Measurements from ENCODE around the gene TMEM11.

The TMEM11 gene

DNA sequence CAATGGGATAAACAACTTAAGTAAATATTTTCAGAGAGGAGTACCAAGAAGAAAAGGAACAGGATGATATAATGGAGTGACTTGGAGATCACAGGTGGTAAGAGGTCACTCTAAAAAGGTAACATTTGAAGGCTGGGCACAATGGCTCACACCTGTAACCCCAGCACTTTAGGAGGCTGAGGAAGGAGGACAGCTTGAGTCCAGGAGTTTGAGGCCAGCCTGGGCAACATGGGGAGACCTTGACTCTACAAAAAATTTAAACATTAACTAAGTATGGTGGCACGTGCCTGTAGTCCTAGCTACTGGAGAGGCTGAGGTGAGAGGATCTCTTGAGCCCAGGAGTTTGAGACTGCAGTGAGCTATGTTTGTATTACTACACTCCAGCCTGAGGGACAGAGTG, 3.4 kb upstream of the TMEM11 start:
- Histone ChIP-seq H3K27me3 (replicated peaks in 2 of 5; ENCODE audit: control insufficient read depth in 4 of 5, insufficient read depth in 5 of 5, low read length in 4 of 5) (no peaks in the 10 kb centered on the region), H3K36me3 (ENCODE audit: control insufficient read depth in 4 of 4, insufficient read depth in 4 of 4, low read length in 3 of 4) (peaks cover 0 to 25% (median 9%) of the 10 kb centered on the region in 4 experiments), H3K27ac (ENCODE audit: insufficient read depth in 1 of 2, low read depth in 1 of 2, low read length in 2 of 2, poor library complexity in 1 of 2, severe bottlenecking in 2 of 2) (no peak overlapping the region), H3K4me1 (ENCODE audit: control extremely low read depth in 1 of 4, control insufficient read depth in 4 of 4, insufficient read depth in 4 of 4, low read length in 3 of 4) (peaks cover 10 to 27% (median 21%) of the 10 kb centered on the region in 4 experiments), H3K9me3 (ENCODE audit: control extremely low read depth in 1 of 5, control insufficient read depth in 4 of 5, insufficient read depth in 2 of 5, low read depth in 1 of 5, low read length in 4 of 5) (peaks cover 0 to 6% (median under 1%) of the 10 kb centered on the region in 5 experiments), H3K4me3 (ENCODE audit: control insufficient read depth in 1 of 7, extremely low read depth in 1 of 7, insufficient read depth in 4 of 7, low read depth in 2 of 7, low read length in 6 of 7) (no peak overlapping the region)
- POLR2A ChIA-PET: no interaction called here
- DNase-seq: no peak
- 100% methylated on average over 1 of the region's 1 CpG for WGBS (ENCODE audit: insufficient coverage)
- CTCF ChIA-PET: interaction anchor here (1.2 kb wide), 1 partner anchor 88 kb away, joined by 3 read pairs; no protein-coding TSS in a partner anchor

DNA sequence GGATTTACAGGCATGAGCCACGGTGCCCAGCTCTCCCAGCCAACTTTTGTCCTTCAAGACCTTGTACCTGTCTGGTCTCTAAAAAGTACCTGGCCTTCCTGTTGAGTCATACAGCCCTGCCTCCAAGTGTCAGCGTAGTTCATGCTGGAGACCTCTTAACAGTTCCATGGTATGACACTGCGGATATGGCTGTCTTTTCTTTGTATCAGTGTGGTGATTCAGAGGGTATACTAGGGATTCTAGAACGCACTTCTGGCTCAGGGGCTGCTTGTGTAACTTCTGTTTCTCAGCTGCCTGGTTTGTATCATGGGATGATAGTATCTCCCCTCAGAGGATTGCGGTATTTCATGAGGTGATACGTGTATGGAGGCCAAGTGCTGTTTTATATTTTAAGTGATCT, 2.0 kb upstream of the TMEM11 start:
- Histone ChIP-seq H3K9me3 (ENCODE audit: control extremely low read depth in 1 of 5, control insufficient read depth in 4 of 5, insufficient read depth in 2 of 5, low read depth in 1 of 5, low read length in 4 of 5) (no peaks in the 10 kb centered on the region), H3K4me1 (ENCODE audit: control extremely low read depth in 1 of 4, control insufficient read depth in 4 of 4, insufficient read depth in 4 of 4, low read length in 3 of 4) (peaks cover 13 to 41% (median 33%) of the 10 kb centered on the region in 4 experiments), H3K27ac (ENCODE audit: insufficient read depth in 1 of 2, low read depth in 1 of 2, low read length in 2 of 2, poor library complexity in 1 of 2, severe bottlenecking in 2 of 2) (no peak overlapping the region), H3K4me3 (ENCODE audit: control insufficient read depth in 1 of 7, extremely low read depth in 1 of 7, insufficient read depth in 4 of 7, low read depth in 2 of 7, low read length in 6 of 7) (no peak overlapping the region), H3K36me3 (ENCODE audit: control insufficient read depth in 4 of 4, insufficient read depth in 4 of 4, low read length in 3 of 4) (peaks cover 0 to 11% (median 3%) of the 10 kb centered on the region in 4 experiments), H3K27me3 (replicated peaks in 2 of 5; ENCODE audit: control insufficient read depth in 4 of 5, insufficient read depth in 5 of 5, low read length in 4 of 5) (no peaks in the 10 kb centered on the region)
- WGBS (ENCODE audit: insufficient coverage): 96% methylated on average over 4 of the region's 6 CpGs
- DNase-seq: peak in 2 of 3 donors; percentile 38 to 57
- CTCF ChIA-PET: interaction anchor here (1.0 to 1.3 kb wide), 3 partner anchors 62 to 98 kb away, joined by 3 to 6 read pairs (median 3); no protein-coding TSS in a partner anchor
- POLR2A ChIA-PET: no interaction called here

- ChIA-PET POLR2A (interaction anchor here (0.6 kb wide), 1 partner anchor 54 kb away, joined by 3 read pairs; no protein-coding TSS in a partner anchor), CTCF (interaction anchor here (1.1 to 1.3 kb wide), 2 partner anchors 86 to 97 kb away, joined by 3 to 6 read pairs; no protein-coding TSS in a partner anchor)
- H3K27me3 ChIP-seq (replicated peaks in 2 of 5; ENCODE audit: control insufficient read depth in 4 of 5, insufficient read depth in 5 of 5, low read length in 4 of 5): no peaks in the 10 kb centered on the region
- peak in 2 of 3 donors; percentile 50 to 51 for DNase-seq
- H3K9me3 ChIP-seq (ENCODE audit: control extremely low read depth in 1 of 5, control insufficient read depth in 4 of 5, insufficient read depth in 2 of 5, low read depth in 1 of 5, low read length in 4 of 5): no peaks in the 10 kb centered on the region
- H3K36me3 ChIP-seq (ENCODE audit: control insufficient read depth in 4 of 4, insufficient read depth in 4 of 4, low read length in 3 of 4): peaks cover 0 to 15% (median 9%) of the 10 kb centered on the region in 4 experiments
- peak overlapping the region; percentile 84 to 98 (median 94) for H3K4me3 ChIP-seq (ENCODE audit: control insufficient read depth in 1 of 7, extremely low read depth in 1 of 7, insufficient read depth in 4 of 7, low read depth in 2 of 7, low read length in 6 of 7)
- 4% methylated on average over 20 of the region's 23 CpGs for WGBS (ENCODE audit: insufficient coverage)
- H3K27ac ChIP-seq (ENCODE audit: insufficient read depth in 1 of 2, low read depth in 1 of 2, low read length in 2 of 2, poor library complexity in 1 of 2, severe bottlenecking in 2 of 2): peak overlapping the region; percentile 87 to 94
- H3K4me1 ChIP-seq (ENCODE audit: control extremely low read depth in 1 of 4, control insufficient read depth in 4 of 4, insufficient read depth in 4 of 4, low read length in 3 of 4): peaks cover 13 to 47% (median 39%) of the 10 kb centered on the region in 4 experiments
Measured at GRCh38 chr17:21214777-21215541, 998 bp upstream of the TMEM11 start.

GRCh38 chr17:21213638-21214014, 335 bp downstream of the TMEM11 start:
- H3K4me1 ChIP-seq (ENCODE audit: control extremely low read depth in 1 of 4, control insufficient read depth in 4 of 4, insufficient read depth in 4 of 4, low read length in 3 of 4): peaks cover 13 to 47% (median 39%) of the 10 kb centered on the region in 4 experiments

DNA sequence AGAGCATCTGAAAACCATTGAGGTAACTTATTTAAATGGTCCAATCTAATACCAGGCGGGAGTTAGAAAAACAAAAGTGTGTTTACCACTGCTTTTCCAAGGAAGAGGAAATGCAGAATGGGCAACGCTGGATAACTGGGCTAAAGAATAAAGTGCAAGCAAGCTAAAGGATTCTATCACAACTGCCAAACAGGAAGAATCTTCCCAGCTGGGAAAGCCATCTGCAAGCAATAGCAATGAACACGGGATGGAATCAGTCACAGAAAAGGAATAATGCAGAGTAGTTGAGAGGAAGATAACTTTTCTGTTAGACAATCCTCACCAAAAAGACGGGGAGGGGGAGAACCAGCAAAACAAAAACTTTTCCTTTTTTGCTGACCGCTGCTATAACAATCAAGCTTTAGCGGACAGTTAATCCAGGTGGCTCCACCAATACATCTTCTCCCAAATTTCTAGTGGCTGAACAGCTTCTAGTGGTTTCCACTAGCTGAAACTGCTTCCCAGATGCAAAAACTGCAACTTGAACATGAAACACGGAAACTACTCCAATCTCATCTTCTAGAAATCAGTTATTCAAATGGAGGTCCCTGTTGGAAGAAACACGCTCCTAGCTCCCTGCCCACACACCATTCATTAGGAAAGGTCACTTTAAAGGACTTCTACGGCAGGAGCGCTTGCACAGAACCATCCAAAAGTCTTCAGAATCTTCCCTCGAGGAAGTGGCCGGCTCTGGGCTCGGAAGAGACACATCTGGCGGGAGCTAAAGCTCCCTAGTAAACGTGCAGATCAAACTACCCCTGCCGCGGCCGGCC, 929 bp downstream of the TMEM11 start:
- H3K4me3 ChIP-seq (ENCODE audit: control insufficient read depth in 1 of 7, extremely low read depth in 1 of 7, insufficient read depth in 4 of 7, low read depth in 2 of 7, low read length in 6 of 7): peak overlapping the region; percentile 84 to 98 (median 94)
- H3K4me1 ChIP-seq (ENCODE audit: control extremely low read depth in 1 of 4, control insufficient read depth in 4 of 4, insufficient read depth in 4 of 4, low read length in 3 of 4): peaks cover 13 to 47% (median 39%) of the 10 kb centered on the region in 4 experiments
- H3K27ac ChIP-seq (ENCODE audit: insufficient read depth in 1 of 2, low read depth in 1 of 2, low read length in 2 of 2, poor library complexity in 1 of 2, severe bottlenecking in 2 of 2): peak overlapping the region; percentile 87 to 94
- peaks cover 6 to 32% (median 23%) of the 10 kb centered on the region in 4 experiments for H3K36me3 ChIP-seq (ENCODE audit: control insufficient read depth in 4 of 4, insufficient read depth in 4 of 4, low read length in 3 of 4)
- 11% methylated on average over 12 of the region's 18 CpGs for WGBS (ENCODE audit: insufficient coverage)
- CTCF ChIA-PET: interaction anchor here (0.8 to 1.8 kb wide), 8 partner anchors 11 to 118 kb away, joined by 3 to 8 read pairs (median 3); no protein-coding TSS in a partner anchor
- POLR2A ChIA-PET: interaction anchor here (0.6 to 1.3 kb wide), 5 partner anchors 9 to 86 kb away, joined by 3 to 7 read pairs (median 3); partner anchors contain the start of gene NATD1
- no peaks in the 10 kb centered on the region for H3K9me3 ChIP-seq (ENCODE audit: control extremely low read depth in 1 of 5, control insufficient read depth in 4 of 5, insufficient read depth in 2 of 5, low read depth in 1 of 5, low read length in 4 of 5)
- H3K27me3 ChIP-seq (replicated peaks in 2 of 5; ENCODE audit: control insufficient read depth in 4 of 5, insufficient read depth in 5 of 5, low read length in 4 of 5): no peaks in the 10 kb centered on the region
- peak in 1 of 3 donors; percentile 6 for DNase-seq

More at GRCh38 chr17:21213638-21214014, 335 bp downstream of the TMEM11 start:
- Histone ChIP-seq H3K27ac (ENCODE audit: insufficient read depth in 1 of 2, low read depth in 1 of 2, low read length in 2 of 2, poor library complexity in 1 of 2, severe bottlenecking in 2 of 2) (peak overlapping the region; percentile 87 to 94), H3K4me3 (ENCODE audit: control insufficient read depth in 1 of 7, extremely low read depth in 1 of 7, insufficient read depth in 4 of 7, low read depth in 2 of 7, low read length in 6 of 7) (peak overlapping the region; percentile 84 to 98 (median 94)), H3K36me3 (ENCODE audit: control insufficient read depth in 4 of 4, insufficient read depth in 4 of 4, low read length in 3 of 4) (peaks cover 3 to 27% (median 17%) of the 10 kb centered on the region in 4 experiments), H3K27me3 (replicated peaks in 2 of 5; ENCODE audit: control insufficient read depth in 4 of 5, insufficient read depth in 5 of 5, low read length in 4 of 5) (no peaks in the 10 kb centered on the region), H3K9me3 (ENCODE audit: control extremely low read depth in 1 of 5, control insufficient read depth in 4 of 5, insufficient read depth in 2 of 5, low read depth in 1 of 5, low read length in 4 of 5) (no peaks in the 10 kb centered on the region)
- ChIA-PET POLR2A (interaction anchor here (0.8 to 1.3 kb wide), 3 partner anchors 14 to 86 kb away, joined by 3 to 7 read pairs (median 3); partner anchors contain the start of gene NATD1), CTCF (interaction anchor here (0.9 to 1.8 kb wide), 5 partner anchors 48 to 114 kb away, joined by 3 to 8 read pairs (median 3); no protein-coding TSS in a partner anchor)
- DNase-seq: peak; percentile 44 to 74 (median 62)
- WGBS (ENCODE audit: insufficient coverage): under 1% methylated on average over 28 of the region's 35 CpGs

- Histone ChIP-seq H3K27ac (ENCODE audit: insufficient read depth in 1 of 2, low read depth in 1 of 2, low read length in 2 of 2, poor library complexity in 1 of 2, severe bottlenecking in 2 of 2) (peak overlapping the region in 1 of 2 experiments; percentile 94), H3K36me3 (ENCODE audit: control insufficient read depth in 4 of 4, insufficient read depth in 4 of 4, low read length in 3 of 4) (peaks cover 6 to 30% (median 24%) of the 10 kb centered on the region in 4 experiments), H3K27me3 (replicated peaks in 2 of 5; ENCODE audit: control insufficient read depth in 4 of 5, insufficient read depth in 5 of 5, low read length in 4 of 5) (no peaks in the 10 kb centered on the region), H3K4me1 (ENCODE audit: control extremely low read depth in 1 of 4, control insufficient read depth in 4 of 4, insufficient read depth in 4 of 4, low read length in 3 of 4) (peaks cover 13 to 47% (median 39%) of the 10 kb centered on the region in 4 experiments), H3K4me3 (ENCODE audit: control insufficient read depth in 1 of 7, extremely low read depth in 1 of 7, insufficient read depth in 4 of 7, low read depth in 2 of 7, low read length in 6 of 7) (no peak overlapping the region), H3K9me3 (ENCODE audit: control extremely low read depth in 1 of 5, control insufficient read depth in 4 of 5, insufficient read depth in 2 of 5, low read depth in 1 of 5, low read length in 4 of 5) (no peaks in the 10 kb centered on the region)
- ChIA-PET CTCF (interaction anchor here (0.7 to 1.3 kb wide), 6 partner anchors 10 to 117 kb away, joined by 3 to 4 read pairs (median 3); no protein-coding TSS in a partner anchor), POLR2A (no interaction called here)
- DNase-seq: no peak
- 93% methylated on average over 7 of the region's 9 CpGs for WGBS (ENCODE audit: insufficient coverage)
Measured at GRCh38 chr17:21211825-21212479, 2.0 kb downstream of the TMEM11 start.
